Upper lobe of left lung (tissue), 6 donors: ENCODE results near the gene INTS11. TPM values are rescaled to one million over a fixed set of nuclear protein-coding genes. Genes with fewer than 3 reads are reported as not detected.

Source experiments
- ATAC-seq, 2 donors: fragments of 200-7000 bp; cut with Tn5 transposase; one replicate each; pipeline ENCODE4 v1.9.1; 2022; ENCODE audit warnings: mild to moderate bottlenecking in 2 of 2, moderate library complexity in 2 of 2; ENCODE audit not compliant: low FRiP score in 2 of 2
- DNase-seq, 2 donors: peaks; one replicate each; pipeline ENCODE4 v3.0.0-alpha.2; 2019 to 2020
- H3K27ac ChIP-seq, 4 donors: fragments of 200-600 bp; sonication (generic); one replicate each; pipeline ENCODE4 v1.5.1; 2016 to 2019
- H3K27me3 ChIP-seq, 4 donors: fragments of 200-600 bp; sonication (generic); one replicate each; pipeline ENCODE4 v1.5.1; 2017 to 2019
- H3K36me3 ChIP-seq, 4 donors: fragments of 200-600 bp; sonication (generic); one replicate each; pipeline ENCODE4 v1.5.1; 2016 to 2019
- H3K4me1 ChIP-seq, 4 donors: fragments of 200-600 bp; sonication (generic); one replicate each; pipeline ENCODE4 v1.5.1; 2018 to 2019
- H3K4me3 ChIP-seq, 4 donors: fragments of 200-600 bp; sonication (generic); one replicate each; pipeline ENCODE4 v1.5.1; 2017 to 2019; ENCODE audit warnings: mild to moderate bottlenecking in 2 of 4, moderate library complexity in 1 of 4
- H3K9me3 ChIP-seq, 4 donors: fragments of 200-600 bp; sonication (generic); one replicate each; pipeline ENCODE4 v1.5.1; 2018 to 2019
- CTCF ChIP-seq, 6 experiments: fragments of 450-650 bp in 4 of 6; fragments of 200-600 bp in 2 of 6; sonication (generic) in 2 of 6; IDR thresholded peaks; one replicate each; pipeline ENCODE4 v1.5.1; 2016 to 2019; ENCODE audit warnings: antibody characterized with exemption in 6 of 6
- EP300 ChIP-seq, 4 donors: sonication (generic); formaldehyde crosslinking; IDR thresholded peaks; one replicate each; pipeline ENCODE4 v1.5.1; 2017; ENCODE audit warnings: antibody characterized with exemption in 4 of 4, control low read depth in 2 of 4
- POLR2A ChIP-seq, 4 donors: fragments of 450-650 bp; IDR thresholded peaks; one replicate each; pipeline ENCODE4 v1.5.1; 2016 to 2017; ENCODE audit warnings: antibody characterized with exemption in 4 of 4, mild to moderate bottlenecking in 2 of 4
- POLR2AphosphoS5 ChIP-seq, 2 donors: sonication (generic); formaldehyde crosslinking; IDR thresholded peaks; one replicate each; pipeline ENCODE4 v1.5.1; 2017; ENCODE audit warnings: antibody characterized with exemption in 2 of 2
- WGBS, 2 donors: methylation state at CpG; one replicate each; pipeline ENCODE4 v1.1.5; 2017 to 2018; 5-methylcytosine and 5-hydroxymethylcytosine counted together
- total RNA-seq, 6 donors: library from RNA; depleted of rRNA in 4 of 6; stranded (reverse); fragments of >200 nt in 4 of 6; gene quantifications; one replicate each; pipeline versions ENCODE4 v1.1.0 to v1.2.1, GENCODE V29; 2016 to 2021
- donor health status: DM: no; HTN: no; CAD: no; lungs with moderate emphysema.
- donor health status: DM: no; HTN: yes; CAD: no; lungs with severe emphysema.

Gene INTS11
- total RNA-seq, 6 donors from 2014 or later, result 71.7 to 267 (median 90.5) TPM

- Histone ChIP-seq H3K4me1 (peaks cover 0 to 28% (median 11%) of the 10 kb centered on the region in 4 donors), H3K4me3 (no peak overlapping the region), H3K27me3 (no peaks in the 10 kb centered on the region), H3K27ac (no peak overlapping the region), H3K36me3 (peaks cover 3 to 52% (median 37%) of the 10 kb centered on the region in 4 donors), H3K9me3 (no peaks in the 10 kb centered on the region)
- DNase-seq (peak in 1 of 2 donors; percentile 59), ATAC-seq (no peak)
- WGBS, 2 donors, result 75 to 87% methylated on average over 12 to 16 of the region's 16 CpGs
- TF ChIP-seq CTCF (IDR thresholded peaks at IDR 0.05) (no peak), POLR2A (IDR thresholded peaks at IDR 0.05) (no peak), POLR2AphosphoS5 (IDR thresholded peaks at IDR 0.05) (no peak), EP300 (IDR thresholded peaks at IDR 0.05) (no peak)
Measured at GRCh38 chr1:1335283-1335682, 10.8 kb upstream of the INTS11 start.

- 73% methylated on average over 10 of the region's 11 CpGs; no CpG with 5 or more reads in 1 of the 2 donors for WGBS, 2 donors
- Histone ChIP-seq H3K27me3 (no peaks in the 10 kb centered on the region), H3K4me1 (peaks cover 0 to 28% (median 11%) of the 10 kb centered on the region in 4 donors), H3K27ac (no peak overlapping the region), H3K9me3 (no peaks in the 10 kb centered on the region), H3K36me3 (peaks cover 3 to 48% (median 32%) of the 10 kb centered on the region in 4 donors), H3K4me3 (no peak overlapping the region)
- ATAC-seq, result no peak
- DNase-seq, result peak in 1 of 2 donors; percentile 76
- TF ChIP-seq EP300 (IDR thresholded peaks at IDR 0.05) (no peak), CTCF (IDR thresholded peaks at IDR 0.05) (no peak), POLR2A (IDR thresholded peaks at IDR 0.05) (no peak), POLR2AphosphoS5 (IDR thresholded peaks at IDR 0.05) (no peak)
Measured at GRCh38 chr1:1334835-1335234, 10.4 kb upstream of the INTS11 start.

GRCh38 chr1:1333551-1334241 lies 9.2 kb upstream of the INTS11 start:
- DNase-seq (peak in 1 of 2 donors; percentile 83), ATAC-seq (peak in 1 of 2 donors; percentile 7)
- Histone ChIP-seq H3K36me3 (peaks cover 0 to 41% (median 21%) of the 10 kb centered on the region in 4 donors), H3K27me3 (no peaks in the 10 kb centered on the region), H3K9me3 (no peaks in the 10 kb centered on the region), H3K4me3 (no peak overlapping the region), H3K4me1 (peaks cover 0 to 28% (median 11%) of the 10 kb centered on the region in 4 donors), H3K27ac (no peak overlapping the region)
- TF ChIP-seq POLR2A (IDR thresholded peaks at IDR 0.05), result no peak
- TF ChIP-seq CTCF (IDR thresholded peaks at IDR 0.05), result no peak
- TF ChIP-seq POLR2AphosphoS5 (IDR thresholded peaks at IDR 0.05), result no peak
- TF ChIP-seq EP300 (IDR thresholded peaks at IDR 0.05), result no peak
- whole genome bisulfite sequencing, 2 donors, result 91 to 92% methylated on average over 21 to 34 of the region's 36 CpGs

- Histone ChIP-seq H3K36me3 (peaks cover 0 to 41% (median 21%) of the 10 kb centered on the region in 4 donors), H3K4me1 (peaks cover 0 to 28% (median 11%) of the 10 kb centered on the region in 4 donors), H3K27ac (no peak overlapping the region), H3K27me3 (no peaks in the 10 kb centered on the region), H3K9me3 (no peaks in the 10 kb centered on the region), H3K4me3 (no peak overlapping the region)
- TF ChIP-seq POLR2AphosphoS5 (IDR thresholded peaks at IDR 0.05) (no peak), EP300 (IDR thresholded peaks at IDR 0.05) (no peak), POLR2A (IDR thresholded peaks at IDR 0.05) (no peak), CTCF (IDR thresholded peaks at IDR 0.05) (no peak)
- 62 to 69% methylated on average over 19 to 31 of the region's 48 CpGs for WGBS, 2 donors
- DNase-seq, result peak; percentile 62 to 89
- ATAC-seq, result no peak
Measured at GRCh38 chr1:1332774-1333480, 8.5 kb upstream of the INTS11 start.
